H1 (cell line): ENCODE results near the gene ILK. TPM values are rescaled to one million over a fixed set of nuclear protein-coding genes. Genes with fewer than 3 reads are reported as not detected.

Experiments
- ASH2L ChIP-seq: fragments of 200-600, 300-600 bp; sonication (generic); IDR thresholded peaks from one replicate; pipeline ENCODE4 v1.7.1; 2017; ENCODE audit warnings: low read length
- CREB1 ChIP-seq: IDR thresholded peaks from 2 replicates; pipeline ENCODE4 v1.6.1; 2012; ENCODE audit warnings: inconsistent platforms
- NANOG ChIP-seq: IDR thresholded peaks from 2 replicates; pipeline ENCODE4 v1.6.1; 2011; ENCODE audit warnings: low read length, low read depth, mild to moderate bottlenecking, inconsistent platforms; ENCODE audit not compliant: insufficient read depth, poor library complexity, severe bottlenecking
- NRF1 ChIP-seq: IDR thresholded peaks from 2 replicates; pipeline ENCODE4 v1.6.1; 2011; ENCODE audit warnings: mild to moderate bottlenecking, low read depth, low read length, improper control_type of control experiment
- PHF8 ChIP-seq: fragments of 200-600 bp; sonication (generic); conservative IDR thresholded peaks from 2 replicates; pipeline ENCODE4 v1.7.1; 2012; ENCODE audit warnings: low read depth, mild to moderate bottlenecking, inconsistent platforms, low read length, moderate library complexity
- SIN3A ChIP-seq, 2 experiments: IDR thresholded peaks in 1 of 2; conservative IDR thresholded peaks in 1 of 2; 2 replicates each; pipeline ENCODE4 v1.6.1; 2011 to 2012; ENCODE audit warnings: low read length in 2 of 2, improper control_type of control experiment in 1 of 2, low read depth in 1 of 2, mild to moderate bottlenecking in 1 of 2
- polyA plus RNA-seq, 7 experiments: library from polyadenylated mRNA; depleted of rRNA in 3 of 7; stranded (reverse) in 5 of 7; unstranded in 2 of 7; fragments of >200 nt in 5 of 7; fragments of 200-250 nt in 2 of 7; gene quantifications; 1 replicate in 5 of 7; 2 replicates in 1 of 7; 4 replicates in 1 of 7; pipeline versions ENCODE4 v1.2.1 to v1.2.3, GENCODE V29; 2011 to 2013; ENCODE audit warnings: missing spikeins in 2 of 7, mixed read lengths in 2 of 7
- total RNA-seq: library from RNA; stranded (reverse); fragmentation: NEBNext Ultra II Directional; extraction: Animal tissue kit (Norgen Biotek cat#: 25700); gene quantifications from 2 replicates; pipeline ENCODE4 v1.2.1, GENCODE V29; 2021

ILK gene
- total and polyA plus RNA-seq, 2 of the 8 experiments (the other 6 are each of a cell fraction or from before 2014, with no cell fraction given), result 91.4 to 132 TPM

GRCh38 chr11:6596239-6596877 is 7.2 kb upstream of the ILK start (continued):
- no peak for TF ChIP-seq SIN3A (conservative IDR thresholded peaks at IDR 0.05 in 1 of 2, IDR thresholded peaks at IDR 0.05 in 1 of 2; ENCODE audit: low read depth in 1 of 2, low read length in 2 of 2)
- no peak for TF ChIP-seq NRF1
- TF ChIP-seq CREB1, result no peak
- no peak for TF ChIP-seq ASH2L
- TF ChIP-seq PHF8, result no peak
- TF ChIP-seq NANOG, result no peak
- TF ChIP-seq, all 59 proteins: peak for 0
